IMR-90 (cell line): ENCODE results near the gene TBXAS1. TPM values are rescaled to one million over a fixed set of nuclear protein-coding genes. Genes with fewer than 3 reads are reported as not detected.

ENCODE experiments used
- ATAC-seq: fragments of 200-7000 bp; cut with Tn5 transposase; 2 replicates; pipeline ENCODE4 v1.9.1; 2020; ENCODE audit warnings: low read depth, mild to moderate bottlenecking, moderate library complexity
- BruUV-seq: library from RNA; stranded (reverse); fragments of 400-500 nt; replicated peaks from 2 replicates; lab custom pipeline; 2021; lab: Mats Ljungman, UMichigan
- CTCF ChIA-PET: fragments of 300-600 bp; formaldehyde crosslinking; extraction: SDS; loops from one replicate; lab custom pipeline; 2021; ENCODE audit warnings: antibody characterized with exemption; lab: Yijun Ruan, JAX
- POLR2A ChIA-PET: fragments of 300-600 bp; sonication (Branson Sonifier 250); formaldehyde crosslinking; loops from one replicate; lab custom pipeline; 2022; ENCODE audit warnings: antibody characterized with exemption; ENCODE audit not compliant: unreplicated experiment; lab: Charles Lee
- DNase-seq: peaks from one replicate; pipeline ENCODE4 v3.0.0; 2013
- H2AFZ ChIP-seq: replicated peaks from 2 replicates; pipeline ENCODE3; 2013; ENCODE audit warnings: low read length, mild to moderate bottlenecking; ENCODE audit not compliant: poor library complexity
- H2AK5ac ChIP-seq: 2 replicates; pipeline ENCODE4 v1.6.1; 2013; ENCODE audit warnings: low read depth, low read length, inconsistent platforms
- H2AK9ac ChIP-seq: replicated peaks from 2 replicates; pipeline ENCODE3; 2013; ENCODE audit warnings: mild to moderate bottlenecking, low read depth, low read length, moderate library complexity; ENCODE audit not compliant: poor library complexity
- H2BK120ac ChIP-seq: 2 replicates; pipeline ENCODE4 v1.6.1; 2013; ENCODE audit warnings: low read depth, low read length, inconsistent platforms
- H2BK15ac ChIP-seq: 3 replicates; pipeline ENCODE4 v1.6.1; 2013; ENCODE audit warnings: low read depth, low read length, inconsistent platforms
- H2BK20ac ChIP-seq: 2 replicates; pipeline ENCODE4 v1.6.1; 2013; ENCODE audit warnings: low read depth, mild to moderate bottlenecking, inconsistent platforms, low read length, moderate library complexity
- H2BK5ac ChIP-seq: 2 replicates; pipeline ENCODE4 v1.6.1; 2013; ENCODE audit warnings: mild to moderate bottlenecking, low read depth, low read length, inconsistent platforms; ENCODE audit not compliant: poor library complexity, severe bottlenecking
- H3K14ac ChIP-seq: replicated peaks from 2 replicates; pipeline ENCODE4 v1.6.1; 2013; ENCODE audit warnings: low read depth, low read length, inconsistent platforms
- H3K18ac ChIP-seq: 2 replicates; pipeline ENCODE4 v1.6.1; 2013; ENCODE audit warnings: low read depth, low read length, control low read depth
- H3K23ac ChIP-seq: 2 replicates; pipeline ENCODE4 v1.6.1; 2013; ENCODE audit warnings: low read depth, low read length, inconsistent platforms
- H3K27ac ChIP-seq: 2 replicates; pipeline ENCODE4 v1.5.1; 2013; ENCODE audit warnings: mild to moderate bottlenecking, control low read depth, low read length; ENCODE audit not compliant: insufficient read depth
- H3K27me3 ChIP-seq: 2 replicates; pipeline ENCODE4 v1.6.1; 2013; ENCODE audit warnings: low read length; ENCODE audit not compliant: control insufficient read depth, insufficient read depth
- H3K36me3 ChIP-seq: 2 replicates; pipeline ENCODE4 v1.6.1; 2013; ENCODE audit warnings: low read length, mixed read lengths; ENCODE audit not compliant: control insufficient read depth, insufficient read depth
- H3K4ac ChIP-seq: 2 replicates; pipeline ENCODE4 v1.6.1; 2013; ENCODE audit warnings: low read depth, low read length, inconsistent platforms
- H3K4me1 ChIP-seq: 2 replicates; pipeline ENCODE4 v1.6.1; 2013; ENCODE audit warnings: low read length, mixed read lengths; ENCODE audit not compliant: control insufficient read depth, insufficient read depth
- H3K4me2 ChIP-seq: 2 replicates; pipeline ENCODE4 v1.6.1; 2013; ENCODE audit warnings: low read depth, mild to moderate bottlenecking, control low read depth, low read length, moderate library complexity
- H3K4me3 ChIP-seq: 2 replicates; pipeline ENCODE4 v1.5.1; 2013; ENCODE audit warnings: low read depth, mild to moderate bottlenecking, control low read depth, low read length, moderate library complexity; ENCODE audit not compliant: insufficient read depth
- H3K56ac ChIP-seq: 2 replicates; pipeline ENCODE4 v1.6.1; 2013; ENCODE audit warnings: low read length, inconsistent platforms; ENCODE audit not compliant: insufficient read depth; ENCODE audit errors: extremely low read depth
- H3K79me1 ChIP-seq, 2 experiments: 2 replicates each; pipeline ENCODE4 v1.6.1; 2013; ENCODE audit warnings: low read length in 2 of 2, inconsistent platforms in 1 of 2, low read depth in 1 of 2
- H3K9ac ChIP-seq: 2 replicates; pipeline ENCODE4 v1.6.1; 2013; ENCODE audit warnings: low read depth, low read length, control low read depth
- H3K9me1 ChIP-seq: 2 replicates; pipeline ENCODE4 v1.6.1; 2013; ENCODE audit warnings: low read length, inconsistent platforms; ENCODE audit not compliant: insufficient read depth
- H3K9me3 ChIP-seq: 2 replicates; pipeline ENCODE4 v1.6.1; 2013; ENCODE audit warnings: low read length; ENCODE audit not compliant: control insufficient read depth, insufficient read depth
- H4K20me1 ChIP-seq: 2 replicates; pipeline ENCODE4 v1.6.1; 2013; ENCODE audit warnings: low read length, inconsistent platforms; ENCODE audit not compliant: insufficient read depth
- H4K5ac ChIP-seq: 2 replicates; pipeline ENCODE4 v1.6.1; 2013; ENCODE audit warnings: mild to moderate bottlenecking, low read depth, low read length, control low read depth
- H4K8ac ChIP-seq, 2 experiments: 2 replicates each; pipeline ENCODE4 v1.6.1; 2013; ENCODE audit warnings: low read depth in 2 of 2, low read length in 2 of 2, control low read depth in 1 of 2, inconsistent platforms in 1 of 2
- H4K91ac ChIP-seq: 2 replicates; pipeline ENCODE4 v1.6.1; 2013; ENCODE audit warnings: low read depth, low read length, inconsistent platforms; ENCODE audit not compliant: insufficient read depth
- BHLHE40 ChIP-seq: fragments of 150-350 bp; IDR thresholded peaks from 2 replicates; pipeline ENCODE4 v1.6.1; 2016; ENCODE audit warnings: mild to moderate bottlenecking, low read depth, low read length
- CHD1 ChIP-seq: IDR thresholded peaks from 2 replicates; pipeline ENCODE4 v1.6.1; 2012; ENCODE audit warnings: low read depth, low read length, improper control_type of control experiment
- CTCF ChIP-seq: conservative IDR thresholded peaks from 2 replicates; pipeline ENCODE4 v1.5.1; 2012; ENCODE audit warnings: mild to moderate bottlenecking, low read depth, low read length, improper control_type of control experiment
- ELK1 ChIP-seq: fragments of 150-350 bp; IDR thresholded peaks from 2 replicates; pipeline ENCODE4 v1.6.1; 2016; ENCODE audit warnings: low read depth, mild to moderate bottlenecking, low read length, moderate library complexity, borderline replicate concordance
- FOS ChIP-seq: fragments of 150-350 bp; IDR thresholded peaks from 2 replicates; pipeline ENCODE4 v1.6.1; 2016; ENCODE audit warnings: low read depth, low read length
- MAFK ChIP-seq: IDR thresholded peaks from 2 replicates; pipeline ENCODE4 v1.6.1; 2012; ENCODE audit warnings: low read depth, low read length, improper control_type of control experiment
- MAZ ChIP-seq: IDR thresholded peaks from 2 replicates; pipeline ENCODE4 v1.6.1; 2012; ENCODE audit warnings: low read depth, mild to moderate bottlenecking, low read length, improper control_type of control experiment, moderate library complexity, borderline replicate concordance
- MXI1 ChIP-seq: IDR thresholded peaks from 2 replicates; pipeline ENCODE4 v1.6.1; 2012; ENCODE audit warnings: low read depth, mild to moderate bottlenecking, low read length, moderate library complexity, borderline replicate concordance
- NFE2L2 ChIP-seq: fragments of 150-350 bp; IDR thresholded peaks from 2 replicates; pipeline ENCODE4 v1.6.1; 2016; ENCODE audit warnings: low read depth, mild to moderate bottlenecking, low read length
- POLR2A ChIP-seq: IDR thresholded peaks from 2 replicates; pipeline ENCODE4 v1.6.1; 2012; ENCODE audit warnings: mild to moderate bottlenecking, low read depth, low read length
- RAD21 ChIP-seq: IDR thresholded peaks from 2 replicates; pipeline ENCODE4 v1.6.1; 2012; ENCODE audit warnings: low read length, improper control_type of control experiment
- RCOR1 ChIP-seq: IDR thresholded peaks from 2 replicates; pipeline ENCODE4 v1.6.1; 2012; ENCODE audit warnings: mild to moderate bottlenecking, low read length, improper control_type of control experiment; ENCODE audit not compliant: insufficient replicate concordance
- RFX5 ChIP-seq: IDR thresholded peaks from 2 replicates; pipeline ENCODE4 v1.8.0; 2012; ENCODE audit warnings: low read depth, mild to moderate bottlenecking, low read length, moderate library complexity
- SMC3 ChIP-seq: fragments of 150-350 bp; IDR thresholded peaks from 2 replicates; pipeline ENCODE4 v1.6.1; 2016; ENCODE audit warnings: low read depth, mild to moderate bottlenecking, antibody characterized with exemption, low read length, moderate library complexity
- USF2 ChIP-seq: fragments of 150-350 bp; IDR thresholded peaks from 2 replicates; pipeline ENCODE4 v1.6.1; 2017; ENCODE audit warnings: mild to moderate bottlenecking, antibody characterized with exemption, low read length, low read depth
- WGBS, 2 experiments: methylation state at CpG; one replicate each; pipeline versions ENCODE4 v1.1.5 to v1.1.7; 2013; ENCODE audit warnings: missing lambda C conversion rate in 2 of 2; ENCODE audit not compliant: insufficient read length in 1 of 2; ENCODE audit errors: extremely low coverage in 2 of 2; 5-methylcytosine and 5-hydroxymethylcytosine counted together
- dilution Hi-C: fragments of 300-500 bp; cut with HindIII; formaldehyde crosslinking; loops from one replicate; pipeline ENCODE4 v1.14.3; 2018; ENCODE audit warnings: low sequenced_read_pairs; ENCODE audit not compliant: unreplicated experiment
- in situ Hi-C: fragments of 300-500 bp; cut with MboI; formaldehyde crosslinking; loops from 3 replicates; pipeline ENCODE4 v1.14.3; 2019; ENCODE audit warnings: low sequenced_read_pairs, inconsistent platforms, mixed read lengths
- intact Hi-C: fragments of 100-400 bp; cut with micrococcal nuclease; formaldehyde crosslinking; loops from 2 replicates; pipeline ENCODE4 v1.10.0; 2022
- polyA plus RNA-seq, 3 experiments: library from polyadenylated mRNA; depleted of rRNA; stranded (reverse); fragments of >200 nt; gene quantifications; 2 replicates each; pipeline ENCODE4 v1.2.3, GENCODE V29; 2012; ENCODE audit warnings: low replicate concordance in 1 of 3
- total RNA-seq: library from RNA; depleted of rRNA; stranded (reverse); fragments of >200 nt; gene quantifications from 2 replicates; pipeline ENCODE4 v1.2.3, GENCODE V29; 2012

TBXAS1 gene
- total and polyA plus RNA-seq, 2 of the 4 experiments (the other 2 are of a cell fraction), result 5.9 to 10.8 TPM

GRCh38 chr7:140039066-140039465 lies 210.0 kb downstream of the TBXAS1 start:
- dilution Hi-C loops (no loop called here), in situ Hi-C loops (no loop called here), intact Hi-C loops (no loop called here)
- no TSS peak for BruUV-seq
- Histone ChIP-seq H3K27me3 (no peaks in the 10 kb centered on the region), H3K36me3 (peaks cover 11% of the 10 kb centered on the region), H3K56ac (no peak overlapping the region), H2BK20ac (no peak overlapping the region), H3K4me1 (peaks cover 15% of the 10 kb centered on the region), H2BK5ac (no peak overlapping the region), H2BK120ac (no peak overlapping the region), H4K91ac (no peak overlapping the region), H3K9me3 (no peaks in the 10 kb centered on the region), H3K4me3 (no peak overlapping the region), H2AK9ac (no peak overlapping the region), H3K4me2 (no peak overlapping the region), H2AK5ac (no peak overlapping the region), H3K4ac (no peak overlapping the region), H3K9ac (no peak overlapping the region), H4K8ac (no peak overlapping the region), H3K23ac (no peak overlapping the region), H3K18ac (no peak overlapping the region), H2BK15ac (no peak overlapping the region), H3K79me1 (peaks cover 0 to 14% of the 10 kb centered on the region in 2 experiments; a peak in 1 of 4 replicates), H4K5ac (no peak overlapping the region), H4K20me1 (no peaks in the 10 kb centered on the region), H2AFZ (no peak overlapping the region), H3K27ac (no peak overlapping the region), H3K14ac (no peak overlapping the region), H3K9me1 (peaks cover 16% of the 10 kb centered on the region)
- no peak for TF ChIP-seq FOS
- no peak for TF ChIP-seq NFE2L2
- TF ChIP-seq MAFK, result no peak
- no peak for TF ChIP-seq RAD21
- TF ChIP-seq POLR2A, result no peak
- TF ChIP-seq ELK1, result no peak
- TF ChIP-seq SMC3, result no peak
- TF ChIP-seq CHD1, result no peak
- TF ChIP-seq RFX5, result no peak
- no peak for TF ChIP-seq MAZ
- no peak for TF ChIP-seq USF2
- TF ChIP-seq RCOR1, result no peak
- TF ChIP-seq BHLHE40, result no peak
- no peak for TF ChIP-seq CTCF
- TF ChIP-seq MXI1, result no peak
- CTCF ChIA-PET, result no interaction called here
- no peak for DNase-seq
- WGBS, 2 experiments, result no CpG with 5 or more reads among the region's 7 CpGs
- POLR2A ChIA-PET, result no interaction called here
- ATAC-seq, result no peak
